ENCODE data around the gene NTNG1. TPM values are rescaled to one million over a fixed set of nuclear protein-coding genes. Genes with fewer than 3 reads are reported as not detected.

NTNG1 gene
- total and polyA plus RNA-seq, 10 of the 15 experiments (the other 5 are each of a cell fraction or from before 2014, with no cell fraction given) = 0.18 to 2.3 (median 1.1) TPM; not detected in 1

DNA sequence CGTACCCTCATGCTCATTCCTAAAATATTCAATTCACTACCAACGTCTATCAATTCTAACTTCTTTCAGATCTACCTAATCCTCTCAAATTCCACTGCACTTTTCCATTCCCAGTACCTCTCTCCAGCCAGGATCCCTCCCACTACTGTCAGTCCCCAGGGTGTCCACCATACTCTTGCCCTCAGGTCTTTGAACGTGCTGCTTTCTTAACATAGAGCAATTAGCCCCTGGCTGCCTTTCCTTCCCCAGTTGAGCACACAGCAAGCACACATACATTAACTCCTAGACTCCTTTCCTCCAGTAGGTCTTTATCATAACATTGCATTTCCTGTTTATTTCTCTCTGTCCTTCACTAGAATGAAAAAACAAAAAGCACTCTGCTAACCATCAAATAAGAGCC lies 126.7 kb downstream of the NTNG1 start:
- intact Hi-C loops (cut with micrococcal nuclease; ENCODE audit: unreplicated experiment) (no loop called here), in situ Hi-C loops (cut with MboI) (no loop called here)
- Histone ChIP-seq H3K4me3 (no peak overlapping the region), H3K36me3 (ENCODE audit: control insufficient read depth in 2 of 2, insufficient read depth in 2 of 2, low read length in 1 of 2) (no peaks in the 10 kb centered on the region), H3K4me2 (ENCODE audit: control insufficient read depth, insufficient read depth) (no peak overlapping the region), H3K27ac (ENCODE audit: control insufficient read depth, insufficient read depth) (no peak overlapping the region), H3K9me3 (replicated peaks; ENCODE audit: control insufficient read depth, insufficient read depth, low read length) (no peaks in the 10 kb centered on the region), H2AFZ (ENCODE audit: control insufficient read depth, low read depth, low read length) (no peak overlapping the region), H3K4me1 (ENCODE audit: control insufficient read depth, insufficient read depth, low read length) (no peaks in the 10 kb centered on the region), H3K27me3 (replicated peaks in 1 of 2; ENCODE audit: control insufficient read depth in 2 of 2, insufficient read depth in 2 of 2, low read length in 1 of 2) (no peaks in the 10 kb centered on the region), H3K79me2 (ENCODE audit: control insufficient read depth, insufficient read depth, low read length) (no peaks in the 10 kb centered on the region), H3K9ac (ENCODE audit: control insufficient read depth, insufficient read depth, low read length) (no peak overlapping the region), H4K20me1 (ENCODE audit: control insufficient read depth, insufficient read depth) (no peaks in the 10 kb centered on the region)
- DNase-seq (ENCODE audit: low read depth, low spot score) (no peak), ATAC-seq (no peak), FAIRE-seq (no peak)
- ChIA-PET SMC1A (ENCODE audit: uncharacterized antibody, unreplicated experiment) (no interaction called here), CTCF (no interaction called here), RAD21 (ENCODE audit: unreplicated experiment) (no interaction called here), POLR2A (no interaction called here)
- TF ChIP-seq, protein P1, sequence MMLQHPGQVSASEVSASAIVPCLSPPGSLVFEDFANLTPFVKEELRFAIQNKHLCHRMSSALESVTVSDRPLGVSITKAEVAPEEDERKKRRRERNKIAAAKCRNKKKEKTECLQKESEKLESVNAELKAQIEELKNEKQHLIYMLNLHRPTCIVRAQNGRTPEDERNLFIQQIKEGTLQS (IDR thresholded peaks at IDR 0.05; ENCODE audit: borderline replicate concordance, extremely low read depth, low read depth, low read length) = no peak
- TF ChIP-seq, protein P2, sequence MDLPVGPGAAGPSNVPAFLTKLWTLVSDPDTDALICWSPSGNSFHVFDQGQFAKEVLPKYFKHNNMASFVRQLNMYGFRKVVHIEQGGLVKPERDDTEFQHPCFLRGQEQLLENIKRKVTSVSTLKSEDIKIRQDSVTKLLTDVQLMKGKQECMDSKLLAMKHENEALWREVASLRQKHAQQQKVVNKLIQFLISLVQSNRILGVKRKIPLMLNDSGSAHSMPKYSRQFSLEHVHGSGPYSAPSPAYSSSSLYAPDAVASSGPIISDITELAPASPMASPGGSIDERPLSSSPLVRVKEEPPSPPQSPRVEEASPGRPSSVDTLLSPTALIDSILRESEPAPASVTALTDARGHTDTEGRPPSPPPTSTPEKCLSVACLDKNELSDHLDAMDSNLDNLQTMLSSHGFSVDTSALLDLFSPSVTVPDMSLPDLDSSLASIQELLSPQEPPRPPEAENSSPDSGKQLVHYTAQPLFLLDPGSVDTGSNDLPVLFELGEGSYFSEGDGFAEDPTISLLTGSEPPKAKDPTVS (IDR thresholded peaks at IDR 0.05; ENCODE audit: low read depth, low read length) = no peak
- TF ChIP-seq MEF2A (IDR thresholded peaks at IDR 0.05; ENCODE audit: insufficient read depth, low read depth, low read length) (no peak), CBFB (IDR thresholded peaks at IDR 0.05; ENCODE audit: low read depth) (no peak), MTA2 (IDR thresholded peaks at IDR 0.05; ENCODE audit: low read depth) (no peak), DPF2 (IDR thresholded peaks at IDR 0.05) (no peak), HDAC6 (IDR thresholded peaks at IDR 0.05; ENCODE audit: unreplicated experiment) (no peak), CHD1 (IDR thresholded peaks at IDR 0.05; ENCODE audit: low read depth, low read length) (no peak), MXI1 (IDR thresholded peaks at IDR 0.05; ENCODE audit: low read depth, low read length) (no peak), POLR2A (IDR thresholded peaks at IDR 0.05; ENCODE audit: low read depth, low read length) (no peak), YY1 (IDR thresholded peaks at IDR 0.05; ENCODE audit: low read depth, low read length) (no peak)
- TF ChIP-seq, protein P3, sequence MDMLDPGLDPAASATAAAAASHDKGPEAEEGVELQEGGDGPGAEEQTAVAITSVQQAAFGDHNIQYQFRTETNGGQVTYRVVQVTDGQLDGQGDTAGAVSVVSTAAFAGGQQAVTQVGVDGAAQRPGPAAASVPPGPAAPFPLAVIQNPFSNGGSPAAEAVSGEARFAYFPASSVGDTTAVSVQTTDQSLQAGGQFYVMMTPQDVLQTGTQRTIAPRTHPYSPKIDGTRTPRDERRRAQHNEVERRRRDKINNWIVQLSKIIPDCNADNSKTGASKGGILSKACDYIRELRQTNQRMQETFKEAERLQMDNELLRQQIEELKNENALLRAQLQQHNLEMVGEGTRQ (IDR thresholded peaks at IDR 0.05; ENCODE audit: borderline replicate concordance, low read depth, low read length) = no peak
- WGBS (ENCODE audit: insufficient coverage, insufficient replicate concordance, low lambda C conversion rate, missing lambda C conversion rate) = 3% methylated on average over 3 of the region's 3 CpGs
- BruUV-seq (replicated peaks) = no TSS peak
